GF-D8 (cell line): ENCODE data around the gene C5orf34.
"Not testable (repeated sequence)": the region's sequence is repeated elsewhere in the genome, so short reads cannot be mapped to it uniquely, and the experiment has no call there.

Experiments used
- DNase-seq: peaks from one replicate; lab custom pipeline; 2025; lab: John Stamatoyannopoulos, UW

The C5orf34 gene

DNA sequence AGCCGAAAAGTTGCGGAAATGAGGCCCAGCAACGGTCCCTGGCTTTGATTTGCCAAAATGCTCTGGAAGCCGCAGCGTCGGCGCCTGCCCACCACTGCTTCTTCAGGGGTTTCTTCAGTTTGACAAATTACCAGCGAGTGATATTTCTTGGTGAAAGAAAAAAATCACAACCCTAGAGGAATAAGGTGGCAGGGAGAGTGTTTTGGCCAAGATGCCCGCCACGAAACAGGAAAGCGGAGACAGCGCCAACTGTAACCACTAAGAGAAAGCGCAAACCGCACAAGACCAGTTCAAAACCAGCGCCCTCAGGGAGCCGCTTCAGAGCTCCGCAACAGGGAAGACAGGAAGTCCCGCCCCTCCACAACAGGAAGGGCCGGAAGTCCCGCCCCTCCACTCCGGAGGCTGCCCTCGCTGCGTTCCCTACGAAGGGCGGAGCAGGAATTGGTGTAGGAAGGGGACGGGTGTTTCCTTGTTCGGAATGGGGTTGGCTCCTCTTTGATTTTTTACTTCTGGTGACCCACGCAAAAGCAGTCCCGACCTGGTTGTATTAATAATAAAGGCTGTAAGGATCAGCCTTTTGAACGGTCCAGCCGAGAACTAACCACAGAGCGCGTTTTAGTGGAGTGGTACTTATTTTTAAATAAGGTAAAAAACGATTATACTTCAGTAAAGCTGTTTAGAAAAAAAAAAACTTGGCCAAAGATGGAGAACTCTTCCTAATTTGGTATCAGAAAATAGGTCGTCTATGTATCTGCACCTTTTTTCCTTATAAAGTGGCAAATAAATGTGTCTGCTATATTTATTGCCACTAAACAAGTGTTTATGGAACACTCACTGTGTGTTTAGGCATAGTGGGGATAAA is at the start of gene C5orf34:
C5orf34 (minus strand) TSS at position 333 of the 862 bp plus-strand sequence. CDS start 5,809 bp downstream, outside the sequence.
- peak; percentile 91 for DNase-seq

GRCh38 chr5:43564289-43564850 is 49.4 kb upstream of the C5orf34 start:
- DNase-seq, result no peak

- DNase-seq, result no peak
These were observed 48.4 kb upstream of the C5orf34 start for GRCh38 chr5:43563321-43563720.

DNA sequence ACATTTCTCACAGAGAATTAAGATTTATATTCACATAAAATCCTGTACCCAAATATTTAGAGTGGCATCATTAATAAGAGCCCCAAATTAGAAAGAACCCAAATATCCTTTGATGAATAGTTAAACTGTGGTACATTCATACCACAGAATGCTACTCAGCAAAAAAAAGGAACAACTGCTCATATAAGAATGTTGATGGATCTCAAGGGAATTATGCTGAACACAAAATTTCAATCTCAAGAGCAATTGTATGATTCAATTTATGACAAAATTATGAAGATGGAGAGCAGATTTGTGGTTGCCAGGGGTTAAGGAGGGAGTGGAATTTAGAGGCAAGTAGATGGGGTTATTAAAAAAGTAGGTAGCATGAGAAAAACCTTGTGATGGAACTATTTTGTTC is 46.4 kb upstream of the C5orf34 start:
- no peak for DNase-seq

DNA sequence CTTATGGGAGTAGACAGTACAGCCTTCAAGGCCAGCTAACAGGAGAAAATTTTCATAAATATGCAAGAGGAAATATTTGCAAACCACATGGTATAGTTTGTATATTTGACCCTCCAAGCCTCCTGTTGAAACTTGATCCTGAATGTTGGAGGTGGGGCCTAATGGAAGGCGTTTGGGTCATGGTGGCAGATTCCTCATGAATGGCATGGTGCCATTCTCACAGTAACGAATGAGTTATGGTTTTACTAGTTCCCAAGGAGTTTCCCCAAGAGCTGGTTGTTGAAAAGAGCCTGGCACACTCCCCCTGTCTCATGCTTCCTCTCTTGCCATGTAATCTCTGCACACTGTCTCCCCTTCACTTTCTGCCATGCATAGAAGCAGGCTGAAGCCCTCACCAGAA is 45.2 kb upstream of the C5orf34 start:
- DNase-seq, result no peak

DNA sequence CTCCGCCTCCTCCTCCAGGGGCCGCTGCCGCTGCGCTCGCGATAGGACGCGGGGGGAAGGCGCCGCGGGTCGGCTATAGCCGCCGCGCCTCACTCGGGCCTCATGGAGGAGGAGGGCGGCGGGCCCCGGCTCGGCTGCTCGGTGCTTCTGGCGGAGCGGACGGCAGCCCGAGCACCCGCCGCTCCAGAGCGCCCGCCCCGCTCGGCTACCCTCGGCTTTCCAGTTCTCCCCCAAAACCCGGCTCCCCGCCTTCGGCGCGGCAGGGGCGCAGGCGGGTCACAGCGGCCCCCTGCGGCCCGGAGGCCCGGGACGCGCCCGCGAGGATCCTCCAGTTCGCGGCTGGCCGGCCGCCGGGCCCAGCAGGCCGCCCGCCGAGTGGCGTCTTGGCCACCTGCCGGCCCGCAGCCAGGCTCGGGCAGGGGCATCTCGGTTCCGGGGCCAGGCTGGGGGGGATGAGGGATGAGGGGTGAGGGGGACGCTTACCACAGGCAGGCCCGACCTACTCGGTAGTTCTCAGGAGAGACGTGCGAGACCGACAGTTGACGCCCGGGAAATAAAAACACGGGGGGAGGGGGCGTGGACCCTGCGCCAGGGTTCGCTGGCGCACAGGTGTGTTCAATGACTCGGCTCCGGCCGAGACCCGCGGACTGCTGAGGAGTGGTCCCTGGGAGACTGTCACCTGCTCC is 42.1 kb upstream of the C5orf34 start, which contains the start of gene PAIP1:
PAIP1 (minus strand) TSS at position 221 of the 686 bp plus-strand sequence. CDS start 231 bp downstream, outside the sequence.
- peak; percentile 56 for DNase-seq

DNA sequence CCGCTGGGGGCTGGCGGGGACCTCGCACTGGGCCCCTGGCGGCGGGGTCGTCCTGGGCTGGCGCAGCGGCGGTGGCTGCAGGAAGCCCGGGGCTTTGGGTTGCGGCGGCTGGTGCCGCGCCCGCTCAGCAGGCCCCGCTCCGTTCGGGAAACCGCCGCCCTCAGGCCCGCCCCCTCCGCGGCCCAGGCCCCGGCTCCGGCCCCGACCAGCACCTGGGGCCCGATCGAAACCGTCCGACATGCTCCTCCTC is 41.6 kb upstream of the C5orf34 start:
- not testable (repeated sequence) for DNase-seq

DNA sequence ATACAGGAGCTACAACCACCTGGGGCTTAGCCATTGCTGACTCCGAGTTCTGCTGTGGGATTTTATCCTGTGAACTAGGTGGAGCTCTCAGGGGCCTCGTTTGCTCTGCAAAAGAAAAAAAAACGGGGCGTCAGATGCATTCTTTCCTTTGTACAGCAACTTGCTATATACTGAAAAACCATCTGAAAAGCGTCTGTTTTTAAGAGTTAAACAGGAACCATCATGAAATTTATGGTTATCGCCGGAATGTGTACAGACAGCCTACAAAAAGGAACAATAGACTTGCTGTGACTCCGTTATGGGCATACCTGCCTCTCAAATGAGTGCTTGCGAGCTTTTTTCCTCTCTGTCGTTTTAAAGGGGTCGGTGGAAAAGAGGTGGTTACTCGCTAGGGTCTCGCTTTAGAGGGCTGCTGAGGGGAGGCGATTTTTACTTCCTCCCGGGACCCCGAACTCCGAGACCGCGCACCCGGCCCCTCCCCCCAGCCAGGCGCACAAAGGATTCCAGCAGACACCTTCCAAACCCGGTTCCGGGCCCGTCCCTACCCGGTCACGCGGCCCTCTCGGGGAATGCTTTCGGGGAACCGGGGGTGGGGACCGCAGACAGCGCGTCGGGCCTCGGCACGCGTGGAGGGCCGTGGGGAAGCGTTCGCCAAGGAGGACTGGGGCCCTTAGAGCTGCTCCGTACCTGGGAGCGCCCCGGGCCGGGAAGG is 41.1 kb upstream of the C5orf34 start:
- no peak for DNase-seq

GRCh38 chr5:43554497-43554896 is 39.5 kb upstream of the C5orf34 start:
- DNase-seq, result no peak

GRCh38 chr5:43553381-43553780 is 38.4 kb upstream of the C5orf34 start:
- DNase-seq, result no peak

- no peak for DNase-seq
These were observed 36.8 kb upstream of the C5orf34 start for GRCh38 chr5:43551731-43552130.

- not testable (repeated sequence) for DNase-seq
These were observed 34.3 kb upstream of the C5orf34 start for GRCh38 chr5:43549272-43549671.

GRCh38 chr5:43548358-43548757 is 33.4 kb upstream of the C5orf34 start:
- no peak for DNase-seq

GRCh38 chr5:43547532-43547931 is 32.6 kb upstream of the C5orf34 start:
- no peak for DNase-seq

DNA sequence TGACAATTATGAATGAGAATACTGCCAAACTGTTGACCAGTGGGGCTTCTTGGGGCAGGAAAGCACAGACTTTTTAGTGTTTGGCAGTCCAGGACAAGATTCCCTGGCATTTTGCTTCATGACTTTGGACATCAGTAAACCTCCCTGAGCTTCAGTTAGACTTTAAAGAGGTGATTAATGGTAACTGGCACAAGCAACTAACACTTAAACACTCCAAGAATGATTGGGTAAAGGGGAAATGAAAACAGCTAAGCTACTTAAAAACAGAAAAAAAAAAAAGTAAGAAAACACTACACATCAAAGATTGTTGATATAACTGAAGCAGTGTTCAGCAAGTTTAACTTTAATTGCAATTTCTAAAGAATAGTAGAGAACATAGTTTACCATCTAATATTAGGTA is 28.5 kb upstream of the C5orf34 start:
- DNase-seq, result no peak

DNA sequence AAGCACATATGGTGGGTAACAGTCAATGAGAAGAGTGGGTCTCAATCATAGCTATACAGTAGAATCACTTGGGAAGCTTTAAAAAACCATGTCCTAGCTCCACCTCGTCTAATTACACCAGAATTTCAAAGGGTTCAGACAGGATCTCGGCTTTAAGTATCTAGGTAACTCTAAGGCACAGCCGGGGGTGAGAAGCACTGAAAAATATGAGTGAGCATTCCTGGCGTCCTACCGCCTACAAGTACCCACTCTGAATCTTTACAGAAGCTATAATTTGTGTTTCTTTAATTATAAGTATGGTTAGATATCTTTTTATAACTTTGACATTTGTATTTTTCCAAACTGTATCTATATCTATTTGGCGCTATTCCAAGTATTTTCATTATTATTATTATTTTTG is 25.8 kb upstream of the C5orf34 start:
- DNase-seq, result no peak

DNA sequence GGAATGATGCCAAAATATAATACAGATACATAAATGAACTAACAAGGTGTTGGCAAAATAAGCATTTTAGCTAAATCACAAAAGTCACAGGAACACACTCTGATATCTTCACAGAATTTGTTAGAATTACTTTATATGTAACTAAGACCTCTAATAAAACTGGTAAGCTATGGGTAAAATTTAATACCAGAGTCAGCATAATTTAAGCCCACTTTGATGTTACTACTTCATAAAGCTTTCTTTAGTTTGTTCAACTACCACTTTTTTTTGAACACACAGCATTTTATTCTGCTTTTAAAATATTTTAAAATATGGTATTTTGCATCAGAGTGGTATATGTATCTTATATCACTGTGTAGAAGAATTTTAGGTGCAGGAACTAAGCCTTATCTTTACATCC is 22.0 kb upstream of the C5orf34 start:
- DNase-seq, result no peak

DNA sequence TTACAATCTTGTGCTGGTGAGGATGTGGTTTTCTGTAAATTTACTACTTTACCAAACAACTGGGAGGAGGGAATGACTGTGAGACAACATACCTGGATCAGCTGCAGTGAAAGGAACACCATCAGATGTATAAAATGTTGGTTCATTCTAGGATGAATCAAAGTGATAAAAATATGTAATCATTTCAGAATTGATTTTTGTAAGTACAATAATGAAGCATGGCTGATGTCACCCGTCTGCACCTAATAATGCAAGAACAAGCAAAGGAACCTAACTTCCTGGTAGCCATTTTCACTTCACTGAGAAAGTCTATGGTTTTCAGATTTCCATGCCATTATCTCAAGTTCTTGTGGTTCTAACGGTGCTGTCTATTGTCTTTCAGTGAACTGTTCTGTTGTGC is 18.7 kb upstream of the C5orf34 start:
- no peak for DNase-seq

GRCh38 chr5:43530648-43531047 is 15.7 kb upstream of the C5orf34 start:
- no peak for DNase-seq

GRCh38 chr5:43523662-43524072 is 8.7 kb upstream of the C5orf34 start:
- DNase-seq, result no peak

- DNase-seq, result no peak
These were observed 5.7 kb upstream of the C5orf34 start for GRCh38 chr5:43520615-43521014.

DNA sequence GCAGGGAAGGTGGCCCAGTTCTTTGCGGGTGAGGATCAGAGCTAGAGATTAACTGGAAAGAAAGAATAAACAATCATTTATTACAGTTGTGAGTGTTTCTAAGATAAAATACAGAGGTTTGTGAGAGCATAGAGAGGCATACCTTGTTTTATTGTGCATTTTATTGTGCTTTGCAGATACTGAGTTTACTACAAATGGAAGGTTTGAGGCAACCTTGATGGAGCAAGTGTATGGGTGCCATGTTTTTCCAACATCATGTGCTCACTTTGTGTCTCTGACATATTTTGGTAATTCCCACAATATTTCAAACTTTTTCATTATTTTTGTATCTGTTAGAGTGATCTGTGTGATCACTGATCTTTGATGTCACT is 715 bp upstream of the C5orf34 start:
- DNase-seq, result no peak

DNA sequence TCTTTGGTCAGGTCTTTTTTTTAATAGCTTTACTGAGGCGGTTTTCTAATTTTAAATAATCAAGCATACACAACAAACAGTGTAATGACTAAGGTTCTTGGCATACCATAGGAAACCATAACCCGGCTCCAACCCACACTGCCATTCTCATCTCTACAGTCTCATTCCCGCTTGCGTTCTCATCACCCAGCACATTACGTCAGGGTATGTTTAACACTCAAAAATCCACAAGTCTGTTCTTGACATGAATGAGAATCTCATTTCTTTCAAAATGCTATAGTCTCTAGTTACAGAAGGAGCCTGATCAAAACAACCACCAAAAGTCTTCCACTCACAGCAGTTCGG is 505 bp downstream of the C5orf34 start:
- DNase-seq, result no peak
